Measurements from ENCODE around the gene P2RX7.
A peak's percentile ranks its signal among the peaks of the same experiment; 100 is the strongest.
"Not testable (repeated sequence)": the region's sequence is repeated elsewhere in the genome, so short reads cannot be mapped to it uniquely, and the experiment has no call there.

The P2RX7 gene

DNA sequence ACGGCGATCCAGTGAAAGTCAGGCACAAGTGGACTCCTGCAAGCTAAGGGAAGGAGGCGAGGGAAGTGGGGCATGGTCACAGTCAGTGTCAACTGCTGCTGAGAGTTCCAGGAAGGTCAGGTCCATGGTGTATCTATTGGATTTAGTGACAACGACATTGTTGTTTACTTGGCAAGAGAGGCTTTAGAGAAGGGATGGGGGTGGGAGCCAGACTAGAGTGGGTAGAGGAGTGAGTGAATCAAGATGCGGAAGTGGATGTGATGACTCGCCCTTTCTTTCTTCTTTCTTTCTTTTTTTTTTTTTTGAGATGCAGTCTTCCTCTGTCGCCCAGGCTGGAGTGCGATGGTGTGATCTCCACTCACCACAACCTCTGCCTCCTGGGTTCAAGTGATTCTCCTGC lies 12.5 kb downstream of the P2RX7 start:
- TF ChIP-seq, protein P1, sequence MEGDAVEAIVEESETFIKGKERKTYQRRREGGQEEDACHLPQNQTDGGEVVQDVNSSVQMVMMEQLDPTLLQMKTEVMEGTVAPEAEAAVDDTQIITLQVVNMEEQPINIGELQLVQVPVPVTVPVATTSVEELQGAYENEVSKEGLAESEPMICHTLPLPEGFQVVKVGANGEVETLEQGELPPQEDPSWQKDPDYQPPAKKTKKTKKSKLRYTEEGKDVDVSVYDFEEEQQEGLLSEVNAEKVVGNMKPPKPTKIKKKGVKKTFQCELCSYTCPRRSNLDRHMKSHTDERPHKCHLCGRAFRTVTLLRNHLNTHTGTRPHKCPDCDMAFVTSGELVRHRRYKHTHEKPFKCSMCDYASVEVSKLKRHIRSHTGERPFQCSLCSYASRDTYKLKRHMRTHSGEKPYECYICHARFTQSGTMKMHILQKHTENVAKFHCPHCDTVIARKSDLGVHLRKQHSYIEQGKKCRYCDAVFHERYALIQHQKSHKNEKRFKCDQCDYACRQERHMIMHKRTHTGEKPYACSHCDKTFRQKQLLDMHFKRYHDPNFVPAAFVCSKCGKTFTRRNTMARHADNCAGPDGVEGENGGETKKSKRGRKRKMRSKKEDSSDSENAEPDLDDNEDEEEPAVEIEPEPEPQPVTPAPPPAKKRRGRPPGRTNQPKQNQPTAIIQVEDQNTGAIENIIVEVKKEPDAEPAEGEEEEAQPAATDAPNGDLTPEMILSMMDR (conservative IDR thresholded peaks at IDR 0.05; ENCODE audit: low read depth, low read length) = no peak
- no peak overlapping the region for H3K4me3 ChIP-seq (ENCODE audit: low read depth, low read length)
- peak; percentile 20 for DNase-seq (ENCODE audit: low read depth)

DNA sequence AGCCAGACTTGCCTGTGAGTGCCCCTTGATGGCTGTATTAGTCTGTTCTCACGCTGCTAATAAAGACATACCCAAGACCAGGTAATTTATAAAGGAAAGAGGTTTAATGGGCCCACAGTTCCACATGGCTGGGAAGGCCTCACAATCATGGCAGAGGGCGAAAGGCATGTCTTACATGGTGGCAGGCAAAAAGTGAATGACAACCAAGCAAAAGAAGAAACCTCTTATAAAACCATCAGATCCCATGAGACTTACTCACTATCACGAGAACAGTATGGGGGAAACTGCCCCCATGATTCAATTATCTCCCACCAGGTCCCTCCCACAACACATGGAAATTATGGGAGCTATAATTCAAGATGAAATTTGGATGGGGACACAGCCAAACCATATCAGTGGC lies 16.6 kb downstream of the P2RX7 start:
- H3K4me3 ChIP-seq (ENCODE audit: low read depth, low read length) = not testable (repeated sequence)

DNA sequence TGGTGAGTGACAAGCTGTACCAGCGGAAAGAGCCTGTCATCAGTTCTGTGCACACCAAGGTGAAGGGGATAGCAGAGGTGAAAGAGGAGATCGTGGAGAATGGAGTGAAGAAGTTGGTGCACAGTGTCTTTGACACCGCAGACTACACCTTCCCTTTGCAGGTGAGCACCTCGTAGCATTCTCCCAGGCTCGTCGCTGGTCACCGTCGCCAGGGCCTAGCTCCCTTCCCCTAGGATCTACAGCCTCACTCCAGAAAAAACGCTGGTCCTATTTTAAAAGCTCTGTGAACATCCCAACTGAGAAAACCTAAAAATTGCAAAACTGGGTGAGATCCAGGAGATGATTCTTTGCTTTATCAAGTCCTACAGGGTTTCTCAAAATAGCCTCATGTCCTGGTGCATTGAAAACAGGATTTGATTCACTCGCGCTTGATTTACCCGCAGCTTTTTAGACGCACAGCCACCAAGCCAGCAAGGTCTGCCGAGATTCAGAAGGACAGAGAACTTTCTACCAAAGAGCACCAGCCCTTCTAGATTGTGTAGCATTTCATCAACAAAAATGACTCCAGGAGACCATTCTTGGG lies 22.2 kb downstream of the P2RX7 start:
- DNase-seq (ENCODE audit: low read depth) = no peak
- TF ChIP-seq, protein P1 (conservative IDR thresholded peaks at IDR 0.05; ENCODE audit: low read depth, low read length) = no peak
- no peak overlapping the region for H3K4me3 ChIP-seq (ENCODE audit: low read depth, low read length)

More for the DNA sequence above, 16.6 kb downstream of the P2RX7 start:
- not testable (repeated sequence) for DNase-seq (ENCODE audit: low read depth)

DNA sequence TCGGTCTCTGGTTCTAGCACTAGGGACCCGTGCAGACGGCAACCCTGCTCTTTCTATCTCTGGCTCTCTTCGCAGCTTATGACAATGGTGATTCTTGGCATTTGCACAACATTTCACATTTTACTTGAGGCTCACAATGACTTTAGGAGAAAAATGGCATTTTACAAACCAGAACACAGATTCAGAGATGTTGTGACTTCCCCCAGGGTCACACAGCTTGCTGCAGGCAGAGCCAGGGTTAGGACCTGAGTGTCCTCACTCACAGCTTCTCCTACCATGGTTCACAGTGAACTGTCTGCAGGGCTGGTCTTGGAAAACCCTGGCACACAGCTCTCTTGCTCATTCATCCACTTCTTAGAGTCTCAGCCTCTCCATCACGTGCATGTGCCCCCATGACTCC lies 23.7 kb downstream of the P2RX7 start:
- DNase-seq (ENCODE audit: low read depth) = no peak
- no peak overlapping the region for H3K4me3 ChIP-seq (ENCODE audit: low read depth, low read length)
- TF ChIP-seq, protein P1 (conservative IDR thresholded peaks at IDR 0.05; ENCODE audit: low read depth, low read length) = no peak

DNA sequence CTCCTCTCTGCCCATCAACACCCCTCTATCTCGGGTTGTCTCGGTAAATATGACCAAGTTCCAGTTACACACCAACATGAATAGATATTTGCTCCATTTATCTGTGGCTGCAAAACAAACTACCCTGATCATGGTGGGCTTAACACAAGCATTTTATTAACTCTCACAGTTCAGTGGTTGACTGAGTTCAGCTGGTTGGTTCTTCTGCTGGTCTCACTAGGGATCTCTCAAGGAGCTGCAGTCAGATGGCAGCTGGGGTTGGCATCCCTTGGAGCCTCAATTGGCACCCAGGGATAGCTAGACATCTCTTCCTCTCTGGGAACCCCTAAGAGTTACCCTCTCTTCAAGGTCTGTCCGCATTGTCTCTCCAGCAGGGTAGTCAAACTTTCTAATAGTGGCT lies 25.4 kb downstream of the P2RX7 start:
- no peak overlapping the region for H3K4me3 ChIP-seq (ENCODE audit: low read depth, low read length)
- no peak for DNase-seq (ENCODE audit: low read depth)
- TF ChIP-seq, protein P1 (conservative IDR thresholded peaks at IDR 0.05; ENCODE audit: low read depth, low read length) = no peak

DNA sequence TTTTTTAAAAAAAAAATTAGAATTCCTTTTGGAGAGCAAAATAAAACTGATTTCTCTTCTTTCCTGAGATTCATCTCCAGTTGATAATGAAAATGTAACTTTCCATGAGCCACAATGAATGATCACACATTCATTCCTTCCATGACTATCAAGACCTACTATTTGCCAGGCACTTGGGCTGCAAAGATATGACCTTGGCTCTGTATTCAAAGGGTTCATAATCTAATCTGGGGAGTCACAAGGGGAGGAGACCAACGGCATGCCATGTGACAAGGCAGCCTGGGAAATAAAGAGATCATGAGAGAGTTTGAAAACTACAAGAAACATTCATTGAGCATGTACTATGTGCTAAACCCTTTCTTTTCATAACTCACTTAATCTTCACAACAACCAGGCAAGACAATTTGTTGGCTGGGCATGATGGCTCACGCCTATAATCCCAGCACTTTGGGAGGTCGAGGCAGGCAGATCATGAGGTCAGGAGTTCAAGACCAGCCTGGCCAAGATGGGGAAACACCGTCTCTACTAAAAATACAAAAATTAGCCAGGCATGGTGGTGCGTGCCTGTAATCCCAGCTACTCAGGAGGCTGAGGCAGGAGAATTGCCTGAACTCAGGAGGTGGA lies 26.2 kb downstream of the P2RX7 start:
- not testable (repeated sequence) for H3K4me3 ChIP-seq (ENCODE audit: low read depth, low read length); DNase-seq (ENCODE audit: low read depth)

DNA sequence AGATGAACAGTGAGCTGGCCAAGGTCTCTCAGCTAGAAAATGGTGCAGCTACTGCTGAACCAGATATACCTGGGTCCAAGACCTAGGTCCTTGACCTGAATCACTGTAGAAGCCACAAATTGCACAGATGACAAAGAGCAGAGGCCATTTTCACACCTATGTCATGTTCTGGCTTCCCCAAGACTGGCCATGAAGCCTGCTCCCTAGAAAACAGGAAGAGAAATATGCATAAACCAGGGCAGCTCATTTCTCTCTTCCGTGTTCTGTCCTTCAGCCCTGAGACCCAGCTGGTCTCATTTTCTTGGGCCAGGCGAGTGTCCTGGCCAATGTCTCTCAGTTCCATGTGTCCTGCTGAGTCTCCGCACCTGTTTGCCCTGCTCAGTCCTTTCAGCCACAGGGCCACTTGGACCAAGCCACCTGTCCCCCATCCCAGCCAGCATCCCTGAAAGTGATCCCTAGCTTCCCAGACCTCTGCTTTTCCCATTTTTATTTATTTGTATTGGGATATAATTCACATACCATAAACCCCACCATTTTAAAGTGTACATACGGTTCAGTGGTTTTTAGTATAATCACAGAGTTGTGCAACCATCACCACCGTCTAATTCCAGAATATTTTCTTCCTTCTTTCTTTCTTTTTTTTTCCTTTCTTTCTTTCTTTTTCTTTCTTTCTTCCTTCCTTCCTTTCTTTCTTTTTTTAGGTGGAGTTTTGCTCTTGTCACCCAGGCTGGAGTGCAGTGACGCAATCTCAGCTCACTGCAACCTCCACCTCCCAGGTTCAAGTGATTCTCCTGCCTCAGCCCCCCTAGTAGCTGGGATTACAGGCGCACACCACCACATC lies 27.0 kb downstream of the P2RX7 start:
- DNase-seq (ENCODE audit: low read depth) = no peak
- TF ChIP-seq, protein P1 (conservative IDR thresholded peaks at IDR 0.05; ENCODE audit: low read depth, low read length) = no peak

DNA sequence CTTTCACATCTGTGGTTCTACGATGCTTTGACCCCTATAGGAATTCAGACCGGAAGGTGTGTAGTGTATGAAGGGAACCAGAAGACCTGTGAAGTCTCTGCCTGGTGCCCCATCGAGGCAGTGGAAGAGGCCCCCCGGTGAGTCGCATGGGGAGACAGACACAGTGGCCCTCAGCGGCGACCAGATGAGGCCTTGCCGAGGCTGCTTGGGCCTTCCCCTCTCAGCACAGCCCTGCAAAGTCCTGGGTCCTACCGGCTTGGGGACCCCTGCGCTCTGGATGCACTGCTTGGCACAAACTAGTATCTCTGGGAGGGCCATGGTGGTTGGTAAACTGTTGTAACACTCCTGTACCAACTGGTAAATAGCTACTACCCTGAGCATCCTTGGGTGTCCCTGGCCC lies 29.7 kb downstream of the P2RX7 start:
- TF ChIP-seq, protein P1 (conservative IDR thresholded peaks at IDR 0.05; ENCODE audit: low read depth, low read length) = no peak
- no peak overlapping the region for H3K4me3 ChIP-seq (ENCODE audit: low read depth, low read length)
- DNase-seq (ENCODE audit: low read depth) = no peak

More for the DNA sequence above, 27.0 kb downstream of the P2RX7 start:
- H3K4me3 ChIP-seq (ENCODE audit: low read depth, low read length) = no peak overlapping the region
